Glutamatergic neuron (in vitro differentiated cells): Measurements from ENCODE around the gene ZC3H12D. TPM values are rescaled to one million over a fixed set of nuclear protein-coding genes. Genes with fewer than 3 reads are reported as not detected.

ENCODE experiments used
- DNase-seq: peaks from one replicate; pipeline ENCODE4 v3.0.0; 2022
- H3K27ac Mint-ChIP-seq: one replicate; pipeline ENCODE4 v1.8.0; 2020; ENCODE audit warnings: mild to moderate bottlenecking, mixed read lengths, inconsistent platforms; ENCODE audit not compliant: unreplicated experiment
- H3K27me3 Mint-ChIP-seq: one replicate; pipeline ENCODE4 v1.8.0; 2020; ENCODE audit warnings: mild to moderate bottlenecking, moderate library complexity, mixed read lengths, inconsistent platforms; ENCODE audit not compliant: unreplicated experiment
- H3K36me3 Mint-ChIP-seq: one replicate; pipeline ENCODE4 v1.8.0; 2020; ENCODE audit warnings: mild to moderate bottlenecking, mixed read lengths, inconsistent platforms; ENCODE audit not compliant: unreplicated experiment
- H3K4me1 Mint-ChIP-seq: one replicate; pipeline ENCODE4 v1.8.0; 2020; ENCODE audit warnings: mild to moderate bottlenecking, low read depth, mixed read lengths, inconsistent platforms; ENCODE audit not compliant: unreplicated experiment
- H3K4me3 Mint-ChIP-seq: one replicate; pipeline ENCODE4 v1.8.0; 2020; ENCODE audit warnings: mild to moderate bottlenecking, mixed read lengths, inconsistent platforms; ENCODE audit not compliant: unreplicated experiment
- H3K9me3 Mint-ChIP-seq: one replicate; pipeline ENCODE4 v1.8.0; 2020; ENCODE audit warnings: mild to moderate bottlenecking, moderate library complexity, mixed read lengths, inconsistent platforms; ENCODE audit not compliant: unreplicated experiment
- CTCF ChIP-seq: fragments of 200-600 bp; sonication (generic); IDR thresholded peaks from one replicate; pipeline ENCODE4 v1.5.0; 2021; ENCODE audit not compliant: partially characterized antibody, unreplicated experiment
- total RNA-seq: library from RNA; stranded (reverse); fragmentation: NEBNext Ultra II Directional; extraction: Animal tissue kit (Norgen Biotek cat#: 25700); gene quantifications from one replicate; pipeline ENCODE4 v1.2.1, GENCODE V29; 2021; ENCODE audit not compliant: unreplicated experiment

ZC3H12D gene
- total RNA-seq, 1 donor from 2014 or later: 48.7 TPM

GRCh38 chr6:149483849-149484655 is 762 bp downstream of the ZC3H12D start:
- TF ChIP-seq CTCF: no peak
- no peak overlapping the region for H3K4me3 Mint-ChIP-seq
- H3K9me3 Mint-ChIP-seq: peaks cover 1% of the 10 kb centered on the region
- H3K27ac Mint-ChIP-seq: no peak overlapping the region
- no peaks in the 10 kb centered on the region for H3K27me3 Mint-ChIP-seq
- H3K36me3 Mint-ChIP-seq: no peaks in the 10 kb centered on the region
- H3K4me1 Mint-ChIP-seq: no peaks in the 10 kb centered on the region
- no peak for DNase-seq

- H3K36me3 Mint-ChIP-seq: no peaks in the 10 kb centered on the region
- H3K27me3 Mint-ChIP-seq: no peaks in the 10 kb centered on the region
- no peak overlapping the region for H3K4me3 Mint-ChIP-seq
- no peak for DNase-seq
- no peak overlapping the region for H3K27ac Mint-ChIP-seq
- no peaks in the 10 kb centered on the region for H3K4me1 Mint-ChIP-seq
- peaks cover 1% of the 10 kb centered on the region for H3K9me3 Mint-ChIP-seq
- TF ChIP-seq CTCF: no peak
Measured at GRCh38 chr6:149483334-149483725, 1.5 kb downstream of the ZC3H12D start.

GRCh38 chr6:149482545-149483333 is 2.1 kb downstream of the ZC3H12D start:
- Mint-ChIP-seq H3K27ac (no peak overlapping the region), H3K4me3 (no peak overlapping the region), H3K9me3 (peaks cover 1% of the 10 kb centered on the region), H3K4me1 (no peaks in the 10 kb centered on the region), H3K27me3 (no peaks in the 10 kb centered on the region), H3K36me3 (no peaks in the 10 kb centered on the region)
- no peak for TF ChIP-seq CTCF
- no peak for DNase-seq

GRCh38 chr6:149480502-149481280 is 4.1 kb downstream of the ZC3H12D start:
- H3K27ac Mint-ChIP-seq: no peak overlapping the region
- H3K4me3 Mint-ChIP-seq: no peak overlapping the region
- H3K9me3 Mint-ChIP-seq: no peaks in the 10 kb centered on the region
- TF ChIP-seq CTCF: no peak
- no peaks in the 10 kb centered on the region for H3K36me3 Mint-ChIP-seq
- H3K27me3 Mint-ChIP-seq: no peaks in the 10 kb centered on the region
- no peaks in the 10 kb centered on the region for H3K4me1 Mint-ChIP-seq
- no peak for DNase-seq
